GM13977 (cell line): Measurements from ENCODE around the gene PRR13.

Experiments
- DNase-seq: peaks from one replicate; pipeline ENCODE4 v3.0.0; 2012; ENCODE audit warnings: low spot score
- in situ Hi-C: fragments of 300-500 bp; cut with MboI; formaldehyde crosslinking; loops from one replicate; pipeline ENCODE4 v1.12.0; 2022; ENCODE audit warnings: low sequenced_read_pairs, low pct_unique_long_range_greater_than_20kb, mixed read lengths, inconsistent platforms; ENCODE audit not compliant: unreplicated experiment
- TF ChIP-seq, protein P1 (sequence below): IDR thresholded peaks from 2 replicates; pipeline ENCODE4 v1.5.1; 2012; ENCODE audit warnings: mild to moderate bottlenecking, control low read depth; ENCODE audit not compliant: insufficient read depth; ENCODE audit errors: extremely low read depth, missing control alignments

PRR13 gene

DNA sequence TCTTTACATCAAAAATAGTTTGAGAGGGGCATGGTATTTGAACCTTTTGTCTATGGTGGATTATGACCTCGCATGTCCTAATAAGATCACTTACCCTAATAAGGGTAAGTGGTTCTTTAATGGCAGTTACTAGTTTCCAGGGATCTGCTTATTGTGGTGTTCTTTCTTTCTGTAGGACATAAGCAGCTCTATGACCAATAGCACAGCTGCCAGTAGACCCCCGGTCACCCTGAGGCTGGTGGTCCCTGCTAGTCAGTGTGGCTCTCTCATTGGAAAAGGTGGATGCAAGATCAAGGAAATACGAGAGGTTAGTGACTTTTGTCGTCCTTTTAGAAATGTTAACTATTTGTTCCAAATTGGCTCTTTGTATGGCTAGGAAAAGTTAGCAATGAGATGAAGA is 17.6 kb downstream of the PRR13 start:
- in situ Hi-C loops, result no loop called here
- no peak for DNase-seq

DNA sequence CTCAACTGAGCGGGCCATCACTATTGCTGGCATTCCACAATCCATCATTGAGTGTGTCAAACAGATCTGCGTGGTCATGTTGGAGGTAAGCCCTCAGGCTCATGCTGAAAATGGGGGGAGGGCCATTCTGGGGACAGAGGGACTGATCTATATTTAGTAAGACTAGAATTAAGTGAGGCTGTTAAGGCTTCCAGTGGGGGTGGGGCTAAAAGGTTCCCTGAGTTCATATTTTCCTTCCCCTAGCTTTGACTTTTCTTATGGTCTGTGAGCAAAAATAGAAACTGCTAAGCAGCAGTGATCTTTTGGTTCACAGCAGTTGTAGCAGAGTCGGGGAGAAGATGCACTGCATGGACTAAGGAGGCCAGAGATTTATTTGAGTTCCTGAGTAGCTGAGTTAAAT is 19.5 kb downstream of the PRR13 start:
- no peak for DNase-seq
- TF ChIP-seq, protein P1, sequence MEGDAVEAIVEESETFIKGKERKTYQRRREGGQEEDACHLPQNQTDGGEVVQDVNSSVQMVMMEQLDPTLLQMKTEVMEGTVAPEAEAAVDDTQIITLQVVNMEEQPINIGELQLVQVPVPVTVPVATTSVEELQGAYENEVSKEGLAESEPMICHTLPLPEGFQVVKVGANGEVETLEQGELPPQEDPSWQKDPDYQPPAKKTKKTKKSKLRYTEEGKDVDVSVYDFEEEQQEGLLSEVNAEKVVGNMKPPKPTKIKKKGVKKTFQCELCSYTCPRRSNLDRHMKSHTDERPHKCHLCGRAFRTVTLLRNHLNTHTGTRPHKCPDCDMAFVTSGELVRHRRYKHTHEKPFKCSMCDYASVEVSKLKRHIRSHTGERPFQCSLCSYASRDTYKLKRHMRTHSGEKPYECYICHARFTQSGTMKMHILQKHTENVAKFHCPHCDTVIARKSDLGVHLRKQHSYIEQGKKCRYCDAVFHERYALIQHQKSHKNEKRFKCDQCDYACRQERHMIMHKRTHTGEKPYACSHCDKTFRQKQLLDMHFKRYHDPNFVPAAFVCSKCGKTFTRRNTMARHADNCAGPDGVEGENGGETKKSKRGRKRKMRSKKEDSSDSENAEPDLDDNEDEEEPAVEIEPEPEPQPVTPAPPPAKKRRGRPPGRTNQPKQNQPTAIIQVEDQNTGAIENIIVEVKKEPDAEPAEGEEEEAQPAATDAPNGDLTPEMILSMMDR, result no peak
- in situ Hi-C loops, result no loop called here

More for the DNA sequence above, 17.6 kb downstream of the PRR13 start:
- TF ChIP-seq, protein P1, result no peak

DNA sequence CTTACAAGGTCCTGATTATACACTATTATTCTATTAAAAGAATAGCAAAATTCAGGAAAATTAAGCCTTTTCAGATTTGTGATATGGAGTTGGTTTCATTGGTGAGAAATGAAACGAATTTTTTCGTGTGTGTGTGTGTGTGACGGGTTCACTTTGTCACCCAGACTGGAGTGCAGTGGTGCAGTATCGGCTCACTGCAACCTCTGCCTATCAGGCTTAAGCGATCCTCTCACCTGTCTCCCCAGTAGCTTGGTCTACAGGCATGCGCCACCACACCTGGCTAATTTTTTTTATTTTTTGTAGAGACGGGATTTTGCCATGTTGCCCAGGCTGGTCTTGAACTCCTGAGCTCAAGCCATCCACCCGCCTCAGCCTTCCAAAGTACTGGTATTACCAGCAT is 20.1 kb downstream of the PRR13 start:
- in situ Hi-C loops, result no loop called here
- no peak for DNase-seq
- TF ChIP-seq, protein P1, result no peak

DNA sequence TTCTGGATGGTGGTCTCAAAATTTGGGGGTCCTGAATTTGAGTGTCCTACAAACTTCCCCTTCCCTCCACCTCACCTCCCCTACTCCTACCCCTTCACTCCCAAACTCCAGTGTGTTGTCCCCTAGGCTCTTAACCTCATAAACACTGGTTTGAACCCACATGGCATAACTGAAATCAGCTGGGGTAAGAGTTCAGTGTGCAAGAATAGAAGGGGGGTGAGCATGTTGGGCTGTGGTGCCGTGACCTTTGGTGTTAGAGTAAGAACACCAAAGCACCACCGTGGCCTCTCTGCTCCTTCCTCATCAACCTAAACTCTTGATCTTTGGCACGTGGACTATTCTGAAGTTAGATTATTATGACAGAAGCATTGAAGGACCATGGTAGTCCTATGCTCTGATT is 21.4 kb downstream of the PRR13 start:
- TF ChIP-seq, protein P1, result no peak
- in situ Hi-C loops, result no loop called here
- DNase-seq, result no peak

DNA sequence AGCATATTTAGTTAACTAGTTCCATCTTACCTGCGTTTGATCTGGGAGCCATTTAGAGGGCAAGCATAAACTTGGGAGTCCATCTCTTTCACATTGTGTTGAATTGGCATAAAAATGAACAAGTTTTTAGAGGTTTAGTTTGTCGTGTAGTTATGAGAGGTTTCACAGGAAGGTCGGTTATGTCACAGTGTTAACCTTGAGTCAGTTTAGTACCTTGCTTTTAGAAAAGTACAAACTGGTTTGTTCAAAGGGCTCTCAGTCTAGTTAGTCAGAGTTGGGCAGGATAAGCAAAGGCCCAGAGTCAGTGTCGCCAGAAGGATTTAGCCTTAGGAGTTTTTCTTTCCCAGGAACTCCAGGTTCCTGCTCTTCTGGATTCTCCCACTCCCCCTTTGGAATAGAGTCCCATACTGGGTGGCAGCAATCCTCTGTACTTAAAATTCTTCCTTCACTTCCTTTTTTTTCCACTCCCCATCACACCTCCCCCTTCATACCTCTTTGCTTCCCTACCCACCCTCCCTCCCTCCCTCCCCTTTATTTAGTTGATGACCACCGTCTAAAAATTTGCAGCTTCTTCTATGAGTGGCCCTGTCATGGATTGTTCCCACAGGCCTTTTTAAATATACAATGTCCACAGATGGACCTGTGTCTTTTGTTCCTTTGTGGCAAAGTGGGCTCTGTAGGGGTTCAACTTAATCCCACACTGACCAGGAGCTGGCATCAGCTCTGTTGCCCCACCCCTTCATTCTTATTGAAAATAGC is 22.4 kb downstream of the PRR13 start:
- no peak for DNase-seq
- in situ Hi-C loops, result no loop called here
- TF ChIP-seq, protein P1, result no peak

DNA sequence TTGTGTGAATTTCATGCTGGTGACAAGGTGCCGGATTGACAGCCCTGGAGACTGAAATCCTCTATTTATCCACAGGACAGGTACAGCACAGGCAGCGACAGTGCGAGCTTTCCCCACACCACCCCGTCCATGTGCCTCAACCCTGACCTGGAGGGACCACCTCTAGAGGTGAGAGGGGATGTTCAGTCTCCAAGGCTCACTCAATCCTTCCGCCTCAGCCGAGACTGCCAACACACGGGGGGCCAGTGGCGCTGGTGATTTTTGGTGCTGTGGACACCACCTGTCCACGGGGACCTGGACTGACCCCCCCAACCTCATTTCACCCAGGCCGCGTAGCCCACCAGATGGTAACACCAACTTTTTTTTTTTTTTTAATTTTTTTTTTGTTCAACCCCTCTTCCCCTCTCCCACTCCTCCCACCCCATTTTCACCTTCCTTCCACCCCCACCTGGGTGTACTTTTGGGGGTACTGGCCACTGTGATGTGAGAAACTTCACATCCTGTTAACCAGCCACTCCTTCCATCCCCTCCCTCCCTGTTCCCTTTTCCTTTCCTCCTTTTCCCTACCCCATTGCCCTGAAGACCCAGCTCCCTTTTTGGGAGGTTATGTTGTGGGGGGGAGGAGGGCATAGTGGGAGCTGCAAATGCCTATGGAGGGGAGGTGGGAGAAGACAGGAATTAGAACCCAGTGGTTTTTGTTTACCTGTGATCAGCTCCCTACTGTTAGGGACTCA is 23.3 kb downstream of the PRR13 start:
- in situ Hi-C loops, result no loop called here
- TF ChIP-seq, protein P1, result no peak
- no peak for DNase-seq
